RCC 7860 (cell line): ENCODE measurements around the gene EXD2.
A peak's percentile ranks its signal among the peaks of the same experiment; 100 is the strongest.
"Not testable (repeated sequence)": the region's sequence is repeated elsewhere in the genome, so short reads cannot be mapped to it uniquely, and the experiment has no call there.

Source experiments
- DNase-seq: peaks from one replicate; pipeline ENCODE4 v3.0.0-alpha.2; 2015; ENCODE audit warnings: low spot score
- FAIRE-seq: peaks from 2 replicates; lab custom pipeline; 2012; peaks lifted over from hg19 to GRCh38; lab: Jason Lieb, UNC

EXD2 gene

DNA sequence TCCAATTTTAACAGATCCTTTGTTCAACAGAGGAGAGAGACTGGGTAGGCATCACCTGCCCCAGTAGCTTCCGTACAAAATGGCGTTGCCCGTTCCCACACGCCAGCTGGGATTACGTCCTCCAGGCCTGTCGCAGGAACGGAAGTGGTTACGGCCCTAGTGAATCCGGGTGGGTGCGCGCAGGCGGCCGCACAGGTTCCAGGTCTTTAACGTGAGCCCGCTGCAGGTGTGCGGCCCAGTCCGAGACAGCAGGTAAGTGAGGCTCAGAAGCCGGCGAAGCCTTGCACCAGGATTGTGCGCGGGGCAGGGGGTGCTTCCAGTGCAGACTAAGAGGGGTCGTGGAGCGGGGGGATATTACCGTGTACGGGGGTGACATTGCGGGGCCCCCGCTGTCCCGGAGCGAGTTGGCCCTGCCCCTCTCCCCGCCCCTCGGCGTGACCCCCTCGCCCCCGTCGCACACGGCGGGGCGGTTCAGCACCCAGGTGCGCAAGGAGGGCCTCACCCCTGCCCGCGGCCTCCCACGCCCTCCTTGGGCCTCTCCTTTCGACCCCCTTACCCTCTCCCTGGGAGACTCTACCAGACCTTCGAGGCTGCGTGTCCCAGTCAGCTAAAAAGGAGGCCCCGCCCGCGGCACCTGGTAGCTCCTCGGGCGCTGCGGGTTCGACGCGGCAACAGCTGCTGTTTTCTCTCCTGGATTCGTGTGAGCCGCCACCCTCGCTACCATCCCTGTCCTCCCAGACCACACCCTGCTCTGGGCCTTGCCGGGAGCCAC, at the start of gene EXD2:
TSS of gene EXD2 (plus strand) at position 159 of the 772 bp plus-strand sequence. CDS start 17,973 bp downstream, outside the sequence.
- no peak for FAIRE-seq
- DNase-seq: peak; percentile 51

DNA sequence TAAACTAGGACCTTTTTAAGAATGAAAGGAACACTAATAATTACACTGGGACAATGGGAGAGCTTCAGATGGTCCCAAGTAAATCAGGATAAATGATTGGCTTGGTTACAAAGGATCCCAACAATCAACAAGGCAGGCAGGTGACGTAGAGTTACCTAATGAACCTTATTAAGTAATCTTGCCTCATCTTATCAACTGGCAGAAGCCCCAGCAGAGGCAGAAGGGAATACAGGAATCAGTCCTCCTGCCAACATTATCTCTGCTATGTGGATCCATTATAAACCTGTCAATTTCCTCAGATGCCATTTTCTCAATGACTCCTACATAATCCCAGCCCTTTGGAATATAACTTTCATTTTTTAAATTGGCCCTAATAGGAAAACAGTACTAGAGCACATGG, 49.7 kb upstream of the EXD2 start:
- DNase-seq (no peak), FAIRE-seq (no peak)

DNA sequence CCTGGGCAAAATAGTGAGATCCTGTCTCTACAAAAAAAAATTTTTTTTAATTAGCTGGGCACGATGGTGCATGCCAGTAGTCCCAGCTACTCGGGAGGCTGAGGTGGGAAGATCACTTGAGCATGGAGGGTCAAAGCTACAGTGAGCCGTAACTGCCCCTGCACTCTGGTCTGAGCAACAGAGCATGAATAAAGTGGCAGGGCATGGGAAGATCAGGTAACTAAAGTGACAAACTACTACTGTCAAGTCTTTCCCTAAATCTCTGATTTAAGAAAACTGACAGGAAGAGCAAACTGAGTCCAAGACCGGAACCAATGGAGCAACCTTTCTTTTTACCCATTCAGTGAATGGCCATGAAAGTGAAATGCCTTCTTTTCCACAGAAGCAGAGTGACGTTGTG, 49.2 kb upstream of the EXD2 start:
- FAIRE-seq: no peak

GRCh38 chr14:69149461-69150244, 41.6 kb upstream of the EXD2 start:
- FAIRE-seq (no peak), DNase-seq (no peak)

More for the DNA sequence above, 49.2 kb upstream of the EXD2 start:
- DNase-seq: no peak

GRCh38 chr14:69151458-69152180, 39.7 kb upstream of the EXD2 start:
- peak; percentile 23 for DNase-seq
- FAIRE-seq: no peak

GRCh38 chr14:69152181-69152901, 39.0 kb upstream of the EXD2 start:
- no peak for DNase-seq

DNA sequence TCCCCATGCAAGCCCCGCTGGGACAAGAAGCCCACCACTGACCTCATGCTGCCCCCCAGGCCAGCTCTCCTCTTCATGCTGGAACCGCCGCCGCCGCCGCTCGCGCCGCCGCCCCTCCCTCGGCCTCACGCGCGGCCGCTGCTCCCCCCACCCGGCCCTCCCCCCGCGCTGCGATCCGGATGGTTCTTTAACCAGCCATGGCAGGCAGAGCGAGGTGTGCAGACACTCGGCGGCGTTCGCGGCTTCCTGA, 38.5 kb upstream of the EXD2 start, which contains the start of gene DCAF5:
TSS of gene DCAF5 (minus strand) at position 218 of the 250 bp plus-strand sequence. CDS start at position 77, 141 bp downstream.
- FAIRE-seq (no peak), DNase-seq (no peak)

More at GRCh38 chr14:69152181-69152901, 39.0 kb upstream of the EXD2 start:
- no peak for FAIRE-seq

DNA sequence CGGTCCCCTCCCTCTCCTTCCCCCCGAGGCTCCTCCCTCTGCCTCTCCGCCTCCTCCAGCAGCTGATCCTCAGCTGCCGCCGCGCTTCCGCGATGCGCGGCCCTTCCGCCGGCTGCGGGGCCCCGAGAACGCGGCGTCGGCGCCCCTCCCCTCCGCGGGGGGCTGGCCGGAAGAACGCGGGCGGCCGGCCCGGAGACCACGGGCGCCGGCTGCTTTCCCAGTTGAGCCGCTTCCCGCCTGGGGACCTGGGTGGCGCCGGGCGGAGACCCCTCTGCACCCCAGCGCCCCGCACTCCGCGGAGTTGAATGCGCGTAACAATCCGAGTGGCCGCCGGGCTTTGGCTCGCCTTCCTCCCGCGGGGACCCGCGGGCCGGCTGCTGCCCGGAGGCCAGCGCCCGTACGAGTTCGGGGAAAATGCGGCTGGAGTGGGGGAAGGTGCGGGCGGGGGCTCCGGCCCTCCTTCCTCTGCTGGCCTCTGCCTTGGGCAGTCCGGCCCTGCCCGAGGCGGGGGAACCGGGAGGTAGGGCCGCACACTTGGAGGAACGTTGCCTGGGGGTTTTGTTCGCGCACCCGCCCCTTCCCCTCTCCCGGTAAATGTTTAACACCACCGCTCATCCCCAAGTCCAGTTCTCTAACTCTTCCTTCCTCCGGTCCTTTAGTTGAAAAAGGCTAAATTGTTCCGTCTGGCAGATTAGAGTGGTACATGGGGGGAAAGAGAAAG, 38.0 kb upstream of the EXD2 start:
- FAIRE-seq: no peak
- peak; percentile 76 for DNase-seq

GRCh38 chr14:69153873-69154270, 37.4 kb upstream of the EXD2 start:
- DNase-seq (no peak), FAIRE-seq (no peak)

DNA sequence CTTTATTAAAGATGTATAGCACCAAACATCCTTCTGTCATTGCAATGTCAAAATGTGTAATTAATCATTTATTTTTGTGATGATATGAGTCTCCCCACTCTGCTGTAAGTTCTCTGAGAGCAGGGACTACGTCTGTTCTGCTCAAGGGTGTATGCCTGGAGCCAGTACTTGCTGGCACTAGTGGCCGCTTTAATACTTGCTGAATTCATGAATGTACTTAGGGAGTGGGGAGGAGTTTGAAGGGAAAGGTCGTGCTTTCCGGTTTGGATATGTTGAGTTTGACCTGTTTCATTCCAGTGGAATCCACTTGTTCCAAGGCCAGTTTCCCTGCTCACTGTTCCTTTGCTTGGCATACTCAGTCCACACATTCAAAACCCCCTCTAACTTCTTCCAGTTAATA, 36.5 kb upstream of the EXD2 start:
- FAIRE-seq: no peak

GRCh38 chr14:69156224-69156623, 35.1 kb upstream of the EXD2 start:
- DNase-seq (no peak), FAIRE-seq (no peak)

More for the DNA sequence above, 36.5 kb upstream of the EXD2 start:
- no peak for DNase-seq

- FAIRE-seq (no peak), DNase-seq (no peak)
Observed at GRCh38 chr14:69161590-69161989, 29.7 kb upstream of the EXD2 start.

DNA sequence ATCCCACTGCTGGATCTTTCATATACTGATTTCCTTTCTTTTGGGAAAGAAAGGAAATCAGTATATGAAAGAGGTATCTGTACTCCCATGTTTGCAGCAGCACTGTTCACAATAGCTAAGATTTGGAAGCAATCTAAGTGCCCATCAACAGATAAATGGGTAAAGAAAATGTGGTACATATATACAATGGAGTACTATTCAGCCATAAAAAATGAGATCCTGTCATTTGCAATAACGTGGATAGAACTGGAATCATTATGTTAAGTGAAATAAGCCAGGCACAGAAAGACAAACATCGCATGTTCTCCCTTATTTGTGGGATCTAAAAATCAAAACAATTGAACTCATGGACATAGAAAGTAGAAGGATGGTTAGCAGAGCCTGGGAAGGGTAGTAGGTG, 25.5 kb upstream of the EXD2 start:
- not testable (repeated sequence) for FAIRE-seq, DNase-seq

DNA sequence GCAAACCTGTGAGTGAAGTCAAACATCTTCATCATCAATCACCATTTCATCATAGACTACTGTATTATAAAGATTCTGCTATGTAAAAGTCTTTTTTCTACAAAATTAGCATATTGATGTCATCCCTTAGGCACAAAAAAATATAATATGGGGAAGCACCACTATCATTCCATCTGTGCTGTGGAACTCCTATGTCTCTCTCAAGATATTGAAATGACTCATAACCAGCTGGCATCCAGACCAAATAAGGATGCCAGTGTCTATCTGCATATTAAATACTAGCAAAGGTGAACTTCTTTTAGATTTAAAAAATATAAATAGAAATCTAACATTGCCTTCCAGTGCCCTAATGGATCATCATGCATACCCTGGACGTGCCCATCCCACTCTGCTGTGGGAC, 20.5 kb upstream of the EXD2 start:
- DNase-seq (no peak), FAIRE-seq (no peak)

GRCh38 chr14:69171569-69171968, 19.7 kb upstream of the EXD2 start:
- no peak for FAIRE-seq
- no peak for DNase-seq

- DNase-seq: no peak
- FAIRE-seq: no peak
Observed at GRCh38 chr14:69175130-69175529, 16.2 kb upstream of the EXD2 start.

DNA sequence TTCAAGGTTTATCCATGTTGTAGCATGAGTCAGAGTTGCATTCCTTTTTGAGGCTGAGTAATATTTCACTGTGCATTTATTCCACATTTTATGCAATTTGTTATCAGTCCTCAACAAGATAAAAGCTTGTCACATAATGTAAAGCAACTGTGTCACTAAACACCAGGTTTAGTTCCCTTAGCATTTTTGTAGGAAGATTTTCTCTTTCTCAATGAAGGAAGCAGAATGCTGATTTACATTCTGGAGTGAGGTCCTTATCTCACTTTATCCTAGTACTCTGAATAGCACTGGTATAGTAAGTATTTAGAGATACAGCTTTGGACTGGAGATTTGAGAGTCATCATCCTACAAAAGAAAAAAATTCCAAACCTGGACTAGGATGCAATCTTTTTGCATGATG, 9.8 kb upstream of the EXD2 start:
- no peak for DNase-seq
- FAIRE-seq: no peak

DNA sequence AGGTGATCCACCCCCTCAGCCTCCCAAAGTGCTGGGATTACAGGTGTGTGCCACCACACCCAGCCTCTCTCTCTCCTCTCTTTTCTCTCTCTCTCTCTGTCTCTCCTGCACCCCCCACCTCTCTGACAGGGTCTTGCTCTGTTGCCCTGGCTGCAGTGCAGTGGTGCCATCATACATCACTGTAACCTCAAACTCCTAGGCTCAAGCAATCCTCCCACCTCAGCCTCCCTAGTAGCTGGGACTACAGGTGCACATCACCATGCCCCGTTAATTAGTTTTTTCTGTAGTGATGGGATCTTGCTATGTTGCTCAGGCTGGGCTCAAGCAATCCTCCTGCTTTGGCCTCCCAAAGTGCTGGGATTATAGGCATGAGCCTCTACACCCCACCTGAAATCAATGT, 8.7 kb upstream of the EXD2 start:
- not testable (repeated sequence) for FAIRE-seq, DNase-seq

- DNase-seq (no peak), FAIRE-seq (no peak)
Observed at GRCh38 chr14:69183735-69184134, 7.6 kb upstream of the EXD2 start.

- no peak for FAIRE-seq
- no peak for DNase-seq
Observed at GRCh38 chr14:69190191-69190590, 1.1 kb upstream of the EXD2 start.
